Loucy (cell line): Measurements from ENCODE around the gene SLC6A11.

ENCODE experiments used
- H2AFZ ChIP-seq: fragments of 200-600 bp; sonication (generic); 2 replicates; pipeline ENCODE4 v1.6.0; 2016; ENCODE audit warnings: antibody characterized with exemption, mild to moderate bottlenecking, low read length, moderate library complexity
- H3F3A ChIP-seq: fragments of 200-600 bp; 2 replicates; pipeline ENCODE4 v1.6.0; 2016; ENCODE audit warnings: antibody characterized with exemption, low read depth, mild to moderate bottlenecking
- H3K27me3 ChIP-seq: fragments of 200-600 bp; sonication (generic); 2 replicates; pipeline ENCODE4 v1.6.1; 2014; ENCODE audit warnings: low read length, mild to moderate bottlenecking; ENCODE audit not compliant: insufficient read depth, poor library complexity, severe bottlenecking
- H3K36me3 ChIP-seq: fragments of 200-600 bp; sonication (generic); 2 replicates; pipeline ENCODE4 v1.6.1; 2016; ENCODE audit warnings: low read length; ENCODE audit not compliant: insufficient read depth
- H3K4me1 ChIP-seq: fragments of 200-600 bp; sonication (generic); 2 replicates; pipeline ENCODE4 v1.5.1; 2014; ENCODE audit warnings: low read length, mild to moderate bottlenecking; ENCODE audit not compliant: insufficient read depth, poor library complexity, severe bottlenecking
- H3K4me2 ChIP-seq: fragments of 200-600 bp; sonication (generic); 2 replicates; pipeline ENCODE4 v1.6.0; 2014; ENCODE audit warnings: antibody characterized with exemption, low read length, low read depth, mild to moderate bottlenecking; ENCODE audit not compliant: poor library complexity, severe bottlenecking
- H3K4me3 ChIP-seq: fragments of 200-600 bp; sonication (generic); 2 replicates; pipeline ENCODE4 v1.5.1; 2014; ENCODE audit warnings: low read length, mild to moderate bottlenecking, mixed read lengths; ENCODE audit not compliant: poor library complexity, severe bottlenecking
- H3K79me2 ChIP-seq: fragments of 200-600 bp; sonication (generic); 2 replicates; pipeline ENCODE4 v1.6.1; 2014; ENCODE audit warnings: low read length; ENCODE audit not compliant: insufficient read depth
- H3K9ac ChIP-seq: fragments of 200-600 bp; sonication (generic); 2 replicates; pipeline ENCODE4 v1.6.0; 2014; ENCODE audit warnings: mild to moderate bottlenecking, low read depth, low read length, moderate library complexity; ENCODE audit not compliant: poor library complexity, severe bottlenecking
- H3K9me2 ChIP-seq: fragments of 200-600 bp; sonication (generic); replicated peaks from 2 replicates; pipeline ENCODE4 v1.6.1; 2016; ENCODE audit warnings: low read depth, low read length, mixed read lengths
- H3K9me3 ChIP-seq: fragments of 200-600 bp; sonication (generic); 2 replicates; pipeline ENCODE4 v1.6.1; 2014; ENCODE audit warnings: mild to moderate bottlenecking, antibody characterized with exemption, low read length, low read depth; ENCODE audit not compliant: insufficient read depth
- H4K20me1 ChIP-seq: fragments of 200-600 bp; sonication (generic); 2 replicates; pipeline ENCODE4 v1.6.0; 2014; ENCODE audit warnings: antibody characterized with exemption, low read length, mild to moderate bottlenecking; ENCODE audit not compliant: insufficient read depth, poor library complexity, severe bottlenecking
- EZH2phosphoT487 ChIP-seq: fragments of 200-600 bp; IDR thresholded peaks from 2 replicates; pipeline ENCODE4 v1.6.1; 2018; ENCODE audit warnings: antibody characterized with exemption, mild to moderate bottlenecking, moderate library complexity, borderline replicate concordance
- TF ChIP-seq, protein P1 (sequence below): fragments of 200-600 bp; sonication (generic); conservative IDR thresholded peaks from 2 replicates; pipeline ENCODE4 v1.5.1; 2014; ENCODE audit warnings: mild to moderate bottlenecking, antibody characterized with exemption, low read length

SLC6A11 gene

DNA sequence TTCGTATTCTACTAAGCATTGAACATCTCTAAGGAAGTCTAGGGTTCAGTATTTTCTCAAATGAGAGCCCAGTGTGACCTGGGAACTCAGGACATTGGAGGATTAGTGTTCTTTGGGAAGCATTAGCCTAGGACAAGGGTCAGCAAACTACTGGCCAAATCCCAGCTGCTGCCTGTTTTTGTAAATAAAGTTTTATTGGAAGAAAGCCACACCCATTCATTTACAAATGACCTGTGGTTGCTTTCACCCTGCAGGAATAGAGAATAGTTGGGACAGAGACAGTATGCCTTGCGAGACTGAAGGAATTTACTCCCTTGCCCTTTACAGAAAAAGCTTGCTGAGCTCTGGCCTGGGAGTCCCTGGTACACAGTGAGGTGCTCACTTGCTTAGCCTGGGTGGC, 20.6 kb downstream of the SLC6A11 start:
- TF ChIP-seq, protein P1, sequence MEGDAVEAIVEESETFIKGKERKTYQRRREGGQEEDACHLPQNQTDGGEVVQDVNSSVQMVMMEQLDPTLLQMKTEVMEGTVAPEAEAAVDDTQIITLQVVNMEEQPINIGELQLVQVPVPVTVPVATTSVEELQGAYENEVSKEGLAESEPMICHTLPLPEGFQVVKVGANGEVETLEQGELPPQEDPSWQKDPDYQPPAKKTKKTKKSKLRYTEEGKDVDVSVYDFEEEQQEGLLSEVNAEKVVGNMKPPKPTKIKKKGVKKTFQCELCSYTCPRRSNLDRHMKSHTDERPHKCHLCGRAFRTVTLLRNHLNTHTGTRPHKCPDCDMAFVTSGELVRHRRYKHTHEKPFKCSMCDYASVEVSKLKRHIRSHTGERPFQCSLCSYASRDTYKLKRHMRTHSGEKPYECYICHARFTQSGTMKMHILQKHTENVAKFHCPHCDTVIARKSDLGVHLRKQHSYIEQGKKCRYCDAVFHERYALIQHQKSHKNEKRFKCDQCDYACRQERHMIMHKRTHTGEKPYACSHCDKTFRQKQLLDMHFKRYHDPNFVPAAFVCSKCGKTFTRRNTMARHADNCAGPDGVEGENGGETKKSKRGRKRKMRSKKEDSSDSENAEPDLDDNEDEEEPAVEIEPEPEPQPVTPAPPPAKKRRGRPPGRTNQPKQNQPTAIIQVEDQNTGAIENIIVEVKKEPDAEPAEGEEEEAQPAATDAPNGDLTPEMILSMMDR: no peak
- no peak for TF ChIP-seq EZH2phosphoT487
- Histone ChIP-seq H3K4me3 (no peak overlapping the region), H3K9me3 (no peaks in the 10 kb centered on the region), H3K27me3 (no peaks in the 10 kb centered on the region), H4K20me1 (no peaks in the 10 kb centered on the region), H3K9me2 (no peaks in the 10 kb centered on the region), H3K79me2 (no peaks in the 10 kb centered on the region), H3K36me3 (no peaks in the 10 kb centered on the region), H3K4me2 (no peak overlapping the region), H3K9ac (no peak overlapping the region), H2AFZ (no peak overlapping the region), H3K4me1 (no peaks in the 10 kb centered on the region), H3F3A (no peaks in the 10 kb centered on the region)

DNA sequence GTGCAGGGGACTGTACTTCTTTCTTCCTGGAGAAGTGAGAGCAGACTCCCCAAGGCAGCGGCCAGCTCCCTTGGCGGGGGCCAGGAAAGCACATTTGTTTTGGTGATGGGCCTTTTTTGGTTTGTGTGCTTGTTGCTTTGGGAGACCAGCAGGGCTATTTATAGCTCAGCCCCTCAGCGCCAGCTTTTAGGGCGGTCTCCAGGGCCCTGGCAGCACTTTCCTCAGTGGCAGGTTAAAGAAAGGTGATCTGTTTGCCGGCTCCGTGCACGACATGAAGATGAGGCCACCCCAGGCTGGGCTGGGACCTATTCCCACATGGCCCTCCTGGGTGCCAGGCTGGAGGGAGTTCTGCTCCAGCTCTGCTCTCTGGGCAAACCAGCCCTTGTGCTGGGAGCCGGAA, 21.8 kb downstream of the SLC6A11 start:
- Histone ChIP-seq H2AFZ (no peak overlapping the region), H3K4me1 (no peaks in the 10 kb centered on the region), H3K79me2 (no peaks in the 10 kb centered on the region), H3F3A (no peaks in the 10 kb centered on the region), H3K36me3 (no peaks in the 10 kb centered on the region), H3K9me3 (no peaks in the 10 kb centered on the region), H3K4me2 (no peak overlapping the region), H3K9me2 (no peaks in the 10 kb centered on the region), H4K20me1 (no peaks in the 10 kb centered on the region), H3K4me3 (no peak overlapping the region), H3K9ac (no peak overlapping the region), H3K27me3 (no peaks in the 10 kb centered on the region)
- TF ChIP-seq, protein P1: no peak
- no peak for TF ChIP-seq EZH2phosphoT487

DNA sequence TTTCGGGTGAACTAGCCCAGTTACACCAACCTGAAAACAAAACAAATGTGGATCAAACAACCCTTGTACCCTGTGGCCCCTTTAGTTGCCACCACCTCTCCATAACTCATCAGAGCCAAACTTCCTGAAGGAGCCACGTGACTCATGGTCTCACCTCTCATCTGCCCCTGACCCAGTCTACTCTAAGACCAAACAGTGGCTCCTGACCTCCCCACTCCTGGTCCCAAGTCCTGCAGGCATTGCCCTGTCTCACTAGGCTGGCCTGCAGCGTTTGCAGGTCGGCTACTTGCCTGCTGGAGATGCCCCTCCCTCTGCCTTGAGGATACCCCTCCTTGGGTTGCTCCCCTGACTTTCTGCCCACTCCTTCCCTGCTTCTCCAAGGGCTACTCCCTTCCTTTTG, 23.1 kb downstream of the SLC6A11 start:
- Histone ChIP-seq H3K9me3 (no peaks in the 10 kb centered on the region), H3K36me3 (no peaks in the 10 kb centered on the region), H2AFZ (no peak overlapping the region), H3F3A (no peaks in the 10 kb centered on the region), H3K79me2 (no peaks in the 10 kb centered on the region), H3K27me3 (no peaks in the 10 kb centered on the region), H3K9ac (no peak overlapping the region), H3K4me1 (no peaks in the 10 kb centered on the region), H3K4me3 (no peak overlapping the region), H3K4me2 (no peak overlapping the region), H4K20me1 (no peaks in the 10 kb centered on the region), H3K9me2 (no peaks in the 10 kb centered on the region)
- no peak for TF ChIP-seq EZH2phosphoT487
- TF ChIP-seq, protein P1: no peak
